HEK293T (cell line): ENCODE results near the gene DLST.

Experiments used
- ARNT ChIP-seq: fragments of 450-650 bp; IDR thresholded peaks from 2 replicates; pipeline ENCODE4 v1.6.1; 2017; ENCODE audit warnings: mild to moderate bottlenecking
- BHLHE40 ChIP-seq: fragments of 450-650 bp; IDR thresholded peaks from 2 replicates; pipeline ENCODE4 v1.6.1; 2016; ENCODE audit warnings: mild to moderate bottlenecking, moderate library complexity, borderline replicate concordance
- CTBP1 ChIP-seq: fragments of 450-650 bp; IDR thresholded peaks from 2 replicates; pipeline ENCODE4 v1.6.1; 2016; ENCODE audit warnings: borderline replicate concordance
- ELF4 ChIP-seq: fragments of 450-650 bp; IDR thresholded peaks from 2 replicates; pipeline ENCODE4 v1.6.1; 2017; ENCODE audit warnings: antibody characterized with exemption
- FOXM1 ChIP-seq: fragments of 450-650 bp; IDR thresholded peaks from 2 replicates; pipeline ENCODE4 v1.6.1; 2017; ENCODE audit warnings: mild to moderate bottlenecking, borderline replicate concordance
- HDGF ChIP-seq: fragments of 450-650 bp; IDR thresholded peaks from 2 replicates; pipeline ENCODE4 v1.6.1; 2017; ENCODE audit warnings: antibody characterized with exemption, borderline replicate concordance
- L3MBTL2 ChIP-seq: fragments of 450-650 bp; conservative IDR thresholded peaks from 2 replicates; pipeline ENCODE4 v1.6.1; 2016; ENCODE audit warnings: mild to moderate bottlenecking
- LEF1 ChIP-seq: fragments of 450-650 bp; IDR thresholded peaks from 2 replicates; pipeline ENCODE4 v1.6.1; 2017; ENCODE audit warnings: mild to moderate bottlenecking, borderline replicate concordance
- NFRKB ChIP-seq: fragments of 450-650 bp; IDR thresholded peaks from 2 replicates; pipeline ENCODE4 v1.6.1; 2016; ENCODE audit warnings: mild to moderate bottlenecking, moderate library complexity
- SP1 ChIP-seq: fragments of 450-650 bp; IDR thresholded peaks from 2 replicates; pipeline ENCODE4 v1.6.1; 2017
- SUZ12 ChIP-seq: fragments of 450-650 bp; IDR thresholded peaks from 2 replicates; pipeline ENCODE4 v1.6.1; 2016; ENCODE audit warnings: mild to moderate bottlenecking
- TARDBP ChIP-seq: fragments of 450-650 bp; IDR thresholded peaks from 2 replicates; pipeline ENCODE4 v1.6.1; 2016
- ZNF384 ChIP-seq: fragments of 450-650 bp; IDR thresholded peaks from 2 replicates; pipeline ENCODE4 v1.6.1; 2016
- TF ChIP-seq, protein P1 (sequence below): fragments of 450-650 bp; IDR thresholded peaks from 2 replicates; pipeline ENCODE4 v1.6.1; 2016

DNA sequence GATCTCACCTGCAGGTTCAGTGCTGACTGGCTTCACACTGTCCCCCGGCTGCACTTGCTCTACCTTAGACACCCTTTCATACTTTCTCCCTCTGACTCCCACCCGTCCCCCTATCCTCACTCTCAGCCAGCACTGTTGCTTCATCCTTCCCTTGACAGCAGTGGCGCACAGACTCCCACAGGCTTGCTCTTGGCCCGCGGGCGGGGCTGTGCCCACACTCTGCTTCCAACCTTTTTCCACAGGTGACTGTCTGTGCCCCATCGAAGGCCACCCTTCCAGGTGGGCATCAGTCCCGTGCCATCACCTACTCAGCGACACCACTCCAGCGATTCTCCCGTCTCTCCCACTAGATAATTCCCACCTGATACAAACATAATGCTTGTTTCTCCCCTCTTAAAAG, 42.3 kb downstream of the DLST start:
- TF ChIP-seq, protein P1, sequence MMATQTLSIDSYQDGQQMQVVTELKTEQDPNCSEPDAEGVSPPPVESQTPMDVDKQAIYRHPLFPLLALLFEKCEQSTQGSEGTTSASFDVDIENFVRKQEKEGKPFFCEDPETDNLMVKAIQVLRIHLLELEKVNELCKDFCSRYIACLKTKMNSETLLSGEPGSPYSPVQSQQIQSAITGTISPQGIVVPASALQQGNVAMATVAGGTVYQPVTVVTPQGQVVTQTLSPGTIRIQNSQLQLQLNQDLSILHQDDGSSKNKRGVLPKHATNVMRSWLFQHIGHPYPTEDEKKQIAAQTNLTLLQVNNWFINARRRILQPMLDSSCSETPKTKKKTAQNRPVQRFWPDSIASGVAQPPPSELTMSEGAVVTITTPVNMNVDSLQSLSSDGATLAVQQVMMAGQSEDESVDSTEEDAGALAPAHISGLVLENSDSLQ: no peak
- TF ChIP-seq L3MBTL2 (no peak), SP1 (no peak), FOXM1 (no peak), HDGF (no peak), ELF4 (no peak), BHLHE40 (no peak), SUZ12 (no peak), TARDBP (no peak), ZNF384 (no peak), NFRKB (no peak), ARNT (no peak), LEF1 (no peak), CTBP1 (no peak)
